Thoracic aorta (tissue), 2 donors: ENCODE measurements around the gene MRPL27. TPM values are rescaled to one million over a fixed set of nuclear protein-coding genes. Genes with fewer than 3 reads are reported as not detected.

Experiments used
- ATAC-seq: fragments of 150-250 bp; one replicate; pipeline ENCODE4 v1.8.0; 2017; ENCODE audit warnings: low read depth; ENCODE audit not compliant: insufficient number of reproducible peaks, low FRiP score
- DNase-seq: peaks from one replicate; pipeline ENCODE4 v3.0.0-alpha.2; 2020; ENCODE audit warnings: low spot score
- H3K27ac ChIP-seq, 2 donors: fragments of 200-600 bp; sonication (generic); 1 replicate in 1 of 2; 2 replicates in 1 of 2; pipeline ENCODE4 v1.5.1; 2016; ENCODE audit warnings: mild to moderate bottlenecking in 2 of 2, moderate library complexity in 2 of 2
- H3K27me3 ChIP-seq: fragments of 200-600 bp; sonication (generic); replicated peaks from 2 replicates; pipeline ENCODE4 v1.6.0; 2016; ENCODE audit warnings: mild to moderate bottlenecking; ENCODE audit not compliant: insufficient read depth
- H3K36me3 ChIP-seq: fragments of 200-600 bp; sonication (generic); one replicate; pipeline ENCODE4 v1.5.1; 2016
- H3K4me1 ChIP-seq, 2 donors: fragments of 200-600 bp; sonication (generic); 1 replicate in 1 of 2; 2 replicates in 1 of 2; pipeline versions ENCODE4 v1.5.1 to v1.6.0; 2016; ENCODE audit warnings: low read depth in 2 of 2, mild to moderate bottlenecking in 1 of 2; ENCODE audit not compliant: control insufficient read depth in 1 of 2
- H3K4me3 ChIP-seq: fragments of 200-600 bp; sonication (generic); 2 replicates; pipeline ENCODE4 v1.5.1; 2016; ENCODE audit warnings: mild to moderate bottlenecking
- H3K9me3 ChIP-seq: fragments of 200-600 bp; sonication (generic); 2 replicates; pipeline ENCODE4 v1.5.1; 2016
- total RNA-seq, 2 donors: library from RNA; depleted of rRNA; stranded (reverse); fragments of >200 nt; gene quantifications; one replicate each; pipeline versions ENCODE4 v1.1.0 to v1.2.3, GENCODE V29; 2016
- TF ChIP-seq, protein P1 (sequence below): fragments of 200-600 bp; sonication (generic); IDR thresholded peaks from one replicate; pipeline ENCODE4 v1.5.1; 2019; ENCODE audit warnings: antibody characterized with exemption

Gene MRPL27
- total RNA-seq, 2 donors from 2014 or later: 17.1 to 42.9 TPM

- DNase-seq: no peak
- no peak for ATAC-seq
- Histone ChIP-seq H3K4me3 (peak overlapping the region; percentile 91), H3K4me1 (peaks cover 11 to 24% of the 10 kb centered on the region in 2 donors), H3K27me3 (no peaks in the 10 kb centered on the region), H3K27ac (no peak overlapping the region), H3K9me3 (no peaks in the 10 kb centered on the region), H3K36me3 (peaks cover 19% of the 10 kb centered on the region)
- TF ChIP-seq, protein P1, sequence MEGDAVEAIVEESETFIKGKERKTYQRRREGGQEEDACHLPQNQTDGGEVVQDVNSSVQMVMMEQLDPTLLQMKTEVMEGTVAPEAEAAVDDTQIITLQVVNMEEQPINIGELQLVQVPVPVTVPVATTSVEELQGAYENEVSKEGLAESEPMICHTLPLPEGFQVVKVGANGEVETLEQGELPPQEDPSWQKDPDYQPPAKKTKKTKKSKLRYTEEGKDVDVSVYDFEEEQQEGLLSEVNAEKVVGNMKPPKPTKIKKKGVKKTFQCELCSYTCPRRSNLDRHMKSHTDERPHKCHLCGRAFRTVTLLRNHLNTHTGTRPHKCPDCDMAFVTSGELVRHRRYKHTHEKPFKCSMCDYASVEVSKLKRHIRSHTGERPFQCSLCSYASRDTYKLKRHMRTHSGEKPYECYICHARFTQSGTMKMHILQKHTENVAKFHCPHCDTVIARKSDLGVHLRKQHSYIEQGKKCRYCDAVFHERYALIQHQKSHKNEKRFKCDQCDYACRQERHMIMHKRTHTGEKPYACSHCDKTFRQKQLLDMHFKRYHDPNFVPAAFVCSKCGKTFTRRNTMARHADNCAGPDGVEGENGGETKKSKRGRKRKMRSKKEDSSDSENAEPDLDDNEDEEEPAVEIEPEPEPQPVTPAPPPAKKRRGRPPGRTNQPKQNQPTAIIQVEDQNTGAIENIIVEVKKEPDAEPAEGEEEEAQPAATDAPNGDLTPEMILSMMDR: no peak
Observed at GRCh38 chr17:50397919-50398285, 24.9 kb upstream of the MRPL27 start.

GRCh38 chr17:50397111-50397918, 24.3 kb upstream of the MRPL27 start, which contains the start of gene LRRC59:
TSS of gene LRRC59 (minus strand) at chr17:50397523. CDS start at chr17:50397317, 206 bp downstream.
- no peaks in the 10 kb centered on the region for H3K9me3 ChIP-seq
- peak; percentile 68 for DNase-seq
- ATAC-seq: peak; percentile 96
- TF ChIP-seq, protein P1: peak; percentile 97
- no peaks in the 10 kb centered on the region for H3K27me3 ChIP-seq
- H3K4me3 ChIP-seq: peak within 1 kb of the TSS; percentile 91
- peak within 1 kb of the TSS; percentile 70 to 72 for H3K27ac ChIP-seq
- H3K4me1 ChIP-seq: peaks cover 11 to 24% of the 10 kb centered on the region in 2 donors
- H3K36me3 ChIP-seq: peaks cover 25% of the 10 kb centered on the region

DNA sequence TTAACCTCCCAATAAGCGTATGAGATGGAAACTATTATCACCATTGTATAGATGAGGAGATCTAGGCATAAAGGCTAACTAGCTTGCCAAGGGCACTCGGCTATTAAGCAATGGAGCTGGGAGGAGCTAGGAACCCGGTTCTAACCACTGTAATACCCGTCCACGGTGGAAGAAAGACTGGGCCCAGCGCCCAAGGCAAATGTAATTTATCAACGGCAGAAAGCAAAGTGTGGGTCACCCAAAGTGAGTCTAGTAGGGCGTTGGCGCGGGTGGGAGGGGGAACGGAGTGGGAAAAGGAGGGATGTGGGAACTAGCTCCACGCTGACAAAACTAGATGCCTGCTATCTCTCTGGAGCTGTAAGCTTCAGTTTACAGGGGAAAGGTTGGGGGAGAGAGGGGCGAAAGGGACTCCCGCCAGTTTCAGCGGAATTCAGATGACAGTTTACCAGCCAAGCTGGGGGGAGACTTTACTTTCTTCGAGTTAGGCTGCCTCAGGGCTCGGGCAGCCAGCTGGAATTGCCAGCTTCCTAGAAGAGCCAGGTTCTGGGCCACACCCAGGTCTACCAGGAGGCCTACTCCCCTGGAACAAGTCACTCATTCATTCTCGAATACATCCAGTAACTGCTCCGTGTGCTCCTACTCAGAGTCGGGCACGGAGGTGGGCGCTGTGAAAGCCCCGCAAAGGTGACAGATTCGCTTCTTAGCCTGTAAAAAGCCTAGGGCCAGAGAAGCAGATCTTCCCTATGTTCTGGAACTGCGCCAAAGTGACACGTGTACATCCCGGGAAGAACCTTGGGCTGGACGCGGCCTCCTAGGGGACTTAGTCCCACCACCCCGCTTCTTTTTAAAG, 23.5 kb upstream of the MRPL27 start:
- H3K4me1 ChIP-seq: peaks cover 11 to 24% of the 10 kb centered on the region in 2 donors
- no peaks in the 10 kb centered on the region for H3K27me3 ChIP-seq
- H3K36me3 ChIP-seq: peaks cover 34% of the 10 kb centered on the region
- ATAC-seq (no peak), DNase-seq (peak; percentile 18)
- peak overlapping the region; percentile 91 for H3K4me3 ChIP-seq
- TF ChIP-seq, protein P1: no peak
- peak overlapping the region; percentile 70 to 72 for H3K27ac ChIP-seq
- no peaks in the 10 kb centered on the region for H3K9me3 ChIP-seq

- Histone ChIP-seq H3K4me1 (peaks cover 11 to 24% of the 10 kb centered on the region in 2 donors), H3K36me3 (peaks cover 43% of the 10 kb centered on the region), H3K27me3 (no peaks in the 10 kb centered on the region)
Observed at GRCh38 chr17:50394711-50395110, 21.7 kb upstream of the MRPL27 start.

More at GRCh38 chr17:50394711-50395110, 21.7 kb upstream of the MRPL27 start:
- Histone ChIP-seq H3K9me3 (no peaks in the 10 kb centered on the region), H3K4me3 (no peak overlapping the region), H3K27ac (no peak overlapping the region)
- ATAC-seq: no peak
- TF ChIP-seq, protein P1: no peak
- no peak for DNase-seq
